Naive thymus-derived CD8-positive, alpha-beta T cell (primary cell): ENCODE results near the gene LCE7A. TPM values are rescaled to one million over a fixed set of nuclear protein-coding genes. Genes with fewer than 3 reads are reported as not detected.

ENCODE experiments used
- ATAC-seq, 2 donors: fragments of 150-1000 bp; cut with Tn5 transposase in 1 of 2; sonication (Bioruptor Pico), chemical (Tn5 transposase) in 1 of 2; 1 replicate in 1 of 2; 2 replicates in 1 of 2; pipeline ENCODE4 v1.10.0; 2021; ENCODE audit warnings: mild to moderate bottlenecking in 2 of 2, moderate library complexity in 2 of 2
- POLR2A ChIA-PET: fragments of 350-600 bp; sonication (Branson Sonifier 250); formaldehyde crosslinking; loops from one replicate; lab custom pipeline; 2021; ENCODE audit warnings: antibody characterized with exemption; lab: Charles Lee
- DNase-seq, 10 donors: peaks; one replicate each; pipeline versions ENCODE4 v3.0.0 to v3.0.0-alpha.2; 2020 to 2022
- H3K27ac Mint-ChIP-seq, 10 donors: one replicate each; pipeline ENCODE4 v1.8.0; 2020 to 2022; ENCODE audit warnings: mild to moderate bottlenecking in 10 of 10, mixed read lengths in 10 of 10, moderate library complexity in 4 of 10, inconsistent platforms in 1 of 10
- H3K27me3 Mint-ChIP-seq, 5 donors: one replicate each; pipeline ENCODE4 v1.8.0; 2021 to 2022; ENCODE audit warnings: mixed read lengths in 5 of 5
- H3K36me3 Mint-ChIP-seq, 3 donors: one replicate each; pipeline ENCODE4 v1.8.0; 2020 to 2022; ENCODE audit warnings: mixed read lengths in 3 of 3, mild to moderate bottlenecking in 2 of 3, inconsistent platforms in 1 of 3
- H3K4me1 Mint-ChIP-seq, 4 donors: one replicate each; pipeline ENCODE4 v1.8.0; 2021 to 2022; ENCODE audit warnings: mixed read lengths in 4 of 4
- H3K4me3 Mint-ChIP-seq, 10 donors: one replicate each; pipeline ENCODE4 v1.8.0; 2020 to 2022; ENCODE audit warnings: mild to moderate bottlenecking in 10 of 10, mixed read lengths in 10 of 10, moderate library complexity in 6 of 10, inconsistent platforms in 1 of 10
- H3K9me3 Mint-ChIP-seq, 9 donors: one replicate each; pipeline ENCODE4 v1.8.0; 2020 to 2022; ENCODE audit warnings: mixed read lengths in 9 of 9, mild to moderate bottlenecking in 3 of 9, inconsistent platforms in 1 of 9, moderate library complexity in 1 of 9
- polyA plus RNA-seq, 3 donors: library from polyadenylated mRNA; unstranded; fragments of 300-500 nt; fragmentation: Illumina TruSeq; gene quantifications; one replicate each; pipeline ENCODE4 v1.2.3, GENCODE V29; 2021
- total RNA-seq, 8 experiments: library from RNA in 2 of 8; stranded (reverse) in 2 of 8; gene quantifications; one replicate each; pipeline ENCODE4 v1.2.3 and lab custom pipeline; 2021 to 2026

Gene LCE7A
- total and polyA plus RNA-seq, 5 experiments from 2014 or later: not detected

- ATAC-seq (no peak), DNase-seq (no peak)
- no peaks in the 10 kb centered on the region for H3K9me3 Mint-ChIP-seq
- H3K36me3 Mint-ChIP-seq: no peaks in the 10 kb centered on the region
- no peaks in the 10 kb centered on the region for H3K4me1 Mint-ChIP-seq
- no peak overlapping the region for H3K4me3 Mint-ChIP-seq
- H3K27ac Mint-ChIP-seq: no peak overlapping the region
- peaks cover 0 to 8% (median 5%) of the 10 kb centered on the region in 5 donors for H3K27me3 Mint-ChIP-seq
- POLR2A ChIA-PET: no interaction called here
Measured at GRCh38 chr1:152864443-152864842, 4.6 kb downstream of the LCE7A start.

- no peaks in the 10 kb centered on the region for H3K36me3 Mint-ChIP-seq
- H3K4me3 Mint-ChIP-seq: no peak overlapping the region
- ATAC-seq: no peak
- H3K4me1 Mint-ChIP-seq: peaks cover 0 to 2% (median 0%) of the 10 kb centered on the region in 4 donors
- POLR2A ChIA-PET: no interaction called here
- peaks cover 0 to 8% (median 2%) of the 10 kb centered on the region in 5 donors for H3K27me3 Mint-ChIP-seq
- no peaks in the 10 kb centered on the region for H3K9me3 Mint-ChIP-seq
- H3K27ac Mint-ChIP-seq: no peak overlapping the region
- DNase-seq: no peak
Measured at GRCh38 chr1:152866321-152866720, 6.5 kb downstream of the LCE7A start.

- Mint-ChIP-seq H3K4me3 (no peak overlapping the region), H3K36me3 (no peaks in the 10 kb centered on the region), H3K27me3 (peaks cover 0 to 10% (median 3%) of the 10 kb centered on the region in 5 donors), H3K27ac (no peak overlapping the region), H3K9me3 (no peaks in the 10 kb centered on the region), H3K4me1 (peaks cover 0 to 2% (median 0%) of the 10 kb centered on the region in 4 donors)
- ATAC-seq: peak; percentile 43 to 60
- peak; percentile 4 to 70 (median 33) for DNase-seq
- POLR2A ChIA-PET: no interaction called here
Measured at GRCh38 chr1:152869808-152870419, 10.1 kb downstream of the LCE7A start.

GRCh38 chr1:152870831-152871730, 11.3 kb downstream of the LCE7A start:
- POLR2A ChIA-PET: no interaction called here

GRCh38 chr1:152871731-152872126, 11.9 kb downstream of the LCE7A start:
- Mint-ChIP-seq H3K9me3 (no peaks in the 10 kb centered on the region), H3K27ac (no peak overlapping the region), H3K4me1 (peaks cover 0 to 2% (median 0%) of the 10 kb centered on the region in 4 donors), H3K36me3 (no peaks in the 10 kb centered on the region), H3K27me3 (peaks cover 0 to 16% (median 7%) of the 10 kb centered on the region in 5 donors), H3K4me3 (no peak overlapping the region)
- ATAC-seq (no peak), DNase-seq (no peak)
- POLR2A ChIA-PET: no interaction called here

More at GRCh38 chr1:152870831-152871730, 11.3 kb downstream of the LCE7A start:
- H3K27me3 Mint-ChIP-seq: peaks cover 0 to 14% (median 7%) of the 10 kb centered on the region in 5 donors
- no peak overlapping the region for H3K27ac Mint-ChIP-seq
- H3K4me1 Mint-ChIP-seq: peaks cover 0 to 2% (median 0%) of the 10 kb centered on the region in 4 donors
- DNase-seq: no peak
- no peak overlapping the region for H3K4me3 Mint-ChIP-seq
- H3K36me3 Mint-ChIP-seq: no peaks in the 10 kb centered on the region
- H3K9me3 Mint-ChIP-seq: no peaks in the 10 kb centered on the region
- no peak for ATAC-seq

GRCh38 chr1:152873495-152873894, 13.7 kb downstream of the LCE7A start:
- H3K9me3 Mint-ChIP-seq: no peaks in the 10 kb centered on the region
- H3K4me1 Mint-ChIP-seq: peaks cover 0 to 2% (median 0%) of the 10 kb centered on the region in 4 donors
- POLR2A ChIA-PET: no interaction called here
- DNase-seq: no peak
- H3K27me3 Mint-ChIP-seq: peaks cover 7 to 30% (median 17%) of the 10 kb centered on the region in 5 donors
- H3K4me3 Mint-ChIP-seq: no peak overlapping the region
- no peak for ATAC-seq
- H3K36me3 Mint-ChIP-seq: no peaks in the 10 kb centered on the region
- no peak overlapping the region for H3K27ac Mint-ChIP-seq

GRCh38 chr1:152876827-152877226, 17.0 kb downstream of the LCE7A start:
- H3K4me1 Mint-ChIP-seq: peaks cover 0 to 2% (median 0%) of the 10 kb centered on the region in 4 donors
- H3K27ac Mint-ChIP-seq: no peak overlapping the region
- no peaks in the 10 kb centered on the region for H3K36me3 Mint-ChIP-seq
- peaks cover 0 to 2% (median 0%) of the 10 kb centered on the region in 9 donors for H3K9me3 Mint-ChIP-seq
- peaks cover 7 to 36% (median 19%) of the 10 kb centered on the region in 5 donors for H3K27me3 Mint-ChIP-seq
- ATAC-seq: no peak
- no peak for DNase-seq
- H3K4me3 Mint-ChIP-seq: no peak overlapping the region
- POLR2A ChIA-PET: no interaction called here

- no peak for DNase-seq
- no peaks in the 10 kb centered on the region for H3K36me3 Mint-ChIP-seq
- H3K9me3 Mint-ChIP-seq: peaks cover 0 to 2% (median 0%) of the 10 kb centered on the region in 9 donors
Measured at GRCh38 chr1:152878042-152878441, 18.2 kb downstream of the LCE7A start, which contains the start of gene SMCP. TSS of gene SMCP (plus strand) at chr1:152878322. CDS start at chr1:152884423, 6,101 bp downstream.

GRCh38 chr1:152879559-152880198, 19.9 kb downstream of the LCE7A start:
- Mint-ChIP-seq H3K4me1 (peaks cover 0 to 2% (median 0%) of the 10 kb centered on the region in 4 donors), H3K27me3 (peaks cover 7 to 35% (median 18%) of the 10 kb centered on the region in 5 donors), H3K4me3 (no peak overlapping the region), H3K27ac (no peak overlapping the region), H3K36me3 (no peaks in the 10 kb centered on the region), H3K9me3 (peaks cover 0 to 2% (median 0%) of the 10 kb centered on the region in 9 donors)
- POLR2A ChIA-PET: no interaction called here
- ATAC-seq: no peak
- DNase-seq: no peak

More at GRCh38 chr1:152878042-152878441, 18.2 kb downstream of the LCE7A start, which contains the start of gene SMCP:
- peaks cover 7 to 36% (median 19%) of the 10 kb centered on the region in 5 donors for H3K27me3 Mint-ChIP-seq
- H3K4me3 Mint-ChIP-seq: peak within 1 kb of the TSS in 1 of 10 donors; percentile 46
- no peak within 1 kb of the TSS for H3K27ac Mint-ChIP-seq
- no peak for ATAC-seq
- POLR2A ChIA-PET: no interaction called here
- H3K4me1 Mint-ChIP-seq: peaks cover 0 to 2% (median 0%) of the 10 kb centered on the region in 4 donors

GRCh38 chr1:152880316-152880715, 20.5 kb downstream of the LCE7A start:
- peaks cover 0 to 2% (median 0%) of the 10 kb centered on the region in 4 donors for H3K4me1 Mint-ChIP-seq
- no peak for ATAC-seq
- DNase-seq: no peak
- peaks cover 7 to 29% (median 15%) of the 10 kb centered on the region in 5 donors for H3K27me3 Mint-ChIP-seq
- no peaks in the 10 kb centered on the region for H3K36me3 Mint-ChIP-seq
- peaks cover 0 to 2% (median 0%) of the 10 kb centered on the region in 9 donors for H3K9me3 Mint-ChIP-seq
- H3K27ac Mint-ChIP-seq: no peak overlapping the region
- H3K4me3 Mint-ChIP-seq: no peak overlapping the region
- POLR2A ChIA-PET: no interaction called here

- no peak for DNase-seq
- H3K27me3 Mint-ChIP-seq: peaks cover 7 to 23% (median 15%) of the 10 kb centered on the region in 5 donors
- peaks cover 0 to 2% (median 0%) of the 10 kb centered on the region in 4 donors for H3K4me1 Mint-ChIP-seq
- H3K27ac Mint-ChIP-seq: no peak overlapping the region
- H3K4me3 Mint-ChIP-seq: no peak overlapping the region
- H3K36me3 Mint-ChIP-seq: no peaks in the 10 kb centered on the region
- peaks cover 0 to 2% (median 0%) of the 10 kb centered on the region in 9 donors for H3K9me3 Mint-ChIP-seq
- POLR2A ChIA-PET: no interaction called here
- no peak for ATAC-seq
Measured at GRCh38 chr1:152880907-152881306, 21.1 kb downstream of the LCE7A start.

- no peak overlapping the region for H3K4me3 Mint-ChIP-seq
Measured at GRCh38 chr1:152884085-152884484, 24.3 kb downstream of the LCE7A start.

More at GRCh38 chr1:152884085-152884484, 24.3 kb downstream of the LCE7A start:
- DNase-seq (no peak), ATAC-seq (no peak)
- POLR2A ChIA-PET: no interaction called here
- no peaks in the 10 kb centered on the region for H3K9me3 Mint-ChIP-seq
- H3K27me3 Mint-ChIP-seq: peaks cover 0 to 3% (median 0%) of the 10 kb centered on the region in 5 donors
- H3K4me1 Mint-ChIP-seq: peaks cover 0 to 2% (median 0%) of the 10 kb centered on the region in 4 donors
- H3K27ac Mint-ChIP-seq: no peak overlapping the region
- no peaks in the 10 kb centered on the region for H3K36me3 Mint-ChIP-seq
